Tibial artery (tissue), 4 donors: ENCODE results near the gene ATP5MC2.
A peak's percentile ranks its signal among the peaks of the same experiment; 100 is the strongest.
"Not testable (repeated sequence)": the region's sequence is repeated elsewhere in the genome, so short reads cannot be mapped to it uniquely, and the experiment has no call there.

Experiments used
- DNase-seq, 2 donors: peaks; one replicate each; pipeline ENCODE4 v3.0.0-alpha.2; 2019
- H3K27ac ChIP-seq, 2 donors: fragments of 200-600 bp; sonication (generic) in 1 of 2; 1 replicate in 1 of 2; 2 replicates in 1 of 2; pipeline ENCODE4 v1.5.1; 2018 to 2019; ENCODE audit warnings: mild to moderate bottlenecking in 1 of 2
- H3K27me3 ChIP-seq, 2 donors: fragments of 200-600 bp; sonication (generic) in 1 of 2; one replicate each; pipeline versions ENCODE4 v1.5.1 to v1.6.0; 2016 to 2019
- H3K36me3 ChIP-seq, 3 donors: fragments of 200-600 bp; sonication (generic) in 2 of 3; one replicate each; pipeline ENCODE4 v1.5.1; 2016 to 2019; ENCODE audit warnings: mild to moderate bottlenecking in 2 of 3
- H3K4me1 ChIP-seq, 4 donors: fragments of 200-600 bp; sonication (generic) in 2 of 4; 1 replicate in 3 of 4; 2 replicates in 1 of 4; pipeline ENCODE4 v1.5.1; 2016 to 2019
- H3K4me3 ChIP-seq, 2 donors: fragments of 200-600 bp; sonication (generic) in 1 of 2; 1 replicate in 1 of 2; 2 replicates in 1 of 2; pipeline ENCODE4 v1.5.1; 2018 to 2019; ENCODE audit warnings: mild to moderate bottlenecking in 2 of 2
- H3K9me3 ChIP-seq, 3 donors: fragments of 200-600 bp; sonication (generic) in 1 of 3; one replicate each; pipeline ENCODE4 v1.5.1; 2016 to 2019
- CTCF ChIP-seq, 2 experiments: fragments of 200-600 bp in 1 of 2; fragments of 450-650 bp in 1 of 2; IDR thresholded peaks; one replicate each; pipeline ENCODE4 v1.5.1; 2017 to 2019; ENCODE audit warnings: antibody characterized with exemption in 2 of 2, mild to moderate bottlenecking in 1 of 2, moderate library complexity in 1 of 2
- intact Hi-C: fragments of 100-400 bp; cut with DNase I; formaldehyde crosslinking; loops from one replicate; pipeline ENCODE4 v1.15.0; 2023; ENCODE audit warnings: low total_unique reads

Gene ATP5MC2

GRCh38 chr12:53659011-53659551 lies 16.8 kb downstream of the ATP5MC2 start:
- H3K9me3 ChIP-seq: no peaks in the 10 kb centered on the region
- H3K27me3 ChIP-seq: no peaks in the 10 kb centered on the region
- peak; percentile 69 to 84 for DNase-seq
- H3K4me1 ChIP-seq: peaks cover 0 to 38% (median 35%) of the 10 kb centered on the region in 4 donors
- intact Hi-C loops: no loop called here
- peaks cover 12 to 15% (median 13%) of the 10 kb centered on the region in 3 donors for H3K36me3 ChIP-seq
- peak overlapping the region; percentile 81 to 83 for H3K27ac ChIP-seq
- no peak for TF ChIP-seq CTCF (IDR thresholded peaks at IDR 0.05)
- H3K4me3 ChIP-seq: peak overlapping the region; percentile 12 to 27

- no peak for TF ChIP-seq CTCF (IDR thresholded peaks at IDR 0.05)
- H3K4me3 ChIP-seq: no peak overlapping the region
- H3K36me3 ChIP-seq: no peaks in the 10 kb centered on the region
- H3K27ac ChIP-seq: peak overlapping the region in 1 of 2 donors; percentile 83
- no peaks in the 10 kb centered on the region for H3K9me3 ChIP-seq
- H3K4me1 ChIP-seq: peaks cover 0 to 40% (median 36%) of the 10 kb centered on the region in 4 donors
- DNase-seq: no peak
- intact Hi-C loops: no loop called here
- no peaks in the 10 kb centered on the region for H3K27me3 ChIP-seq
These were observed 18.8 kb downstream of the ATP5MC2 start for GRCh38 chr12:53657041-53657440.

GRCh38 chr12:53653595-53653994 lies 22.3 kb downstream of the ATP5MC2 start:
- Histone ChIP-seq H3K27me3 (no peaks in the 10 kb centered on the region), H3K4me3 (no peak overlapping the region), H3K9me3 (no peaks in the 10 kb centered on the region), H3K4me1 (peaks cover 0 to 34% (median 19%) of the 10 kb centered on the region in 4 donors), H3K27ac (no peak overlapping the region), H3K36me3 (no peaks in the 10 kb centered on the region)
- intact Hi-C loops: no loop called here
- DNase-seq: no peak
- TF ChIP-seq CTCF (IDR thresholded peaks at IDR 0.05): no peak

- TF ChIP-seq CTCF (IDR thresholded peaks at IDR 0.05): no peak
- Histone ChIP-seq H3K27ac (no peak overlapping the region), H3K4me3 (no peak overlapping the region), H3K27me3 (no peaks in the 10 kb centered on the region), H3K9me3 (no peaks in the 10 kb centered on the region), H3K36me3 (no peaks in the 10 kb centered on the region), H3K4me1 (peaks cover 0 to 25% (median 9%) of the 10 kb centered on the region in 4 donors)
- DNase-seq: no peak
- intact Hi-C loops: no loop called here
These were observed 23.5 kb downstream of the ATP5MC2 start for GRCh38 chr12:53652366-53652765.

GRCh38 chr12:53651737-53652136 lies 24.1 kb downstream of the ATP5MC2 start:
- no peak for DNase-seq
- intact Hi-C loops: no loop called here
- Histone ChIP-seq H3K4me3 (no peak overlapping the region), H3K9me3 (no peaks in the 10 kb centered on the region), H3K27ac (peak overlapping the region in 1 of 2 donors; percentile 33), H3K27me3 (no peaks in the 10 kb centered on the region), H3K36me3 (no peaks in the 10 kb centered on the region), H3K4me1 (peaks cover 0 to 25% (median 9%) of the 10 kb centered on the region in 4 donors)
- TF ChIP-seq CTCF (IDR thresholded peaks at IDR 0.05): no peak

- H3K27ac ChIP-seq, H3K27me3 ChIP-seq, H3K4me3 ChIP-seq, H3K36me3 ChIP-seq, intact Hi-C loops, DNase-seq, H3K9me3 ChIP-seq: not testable (repeated sequence)
- peaks cover 0 to 27% (median 5%) of the 10 kb centered on the region in 4 donors for H3K4me1 ChIP-seq
These were observed 29.6 kb downstream of the ATP5MC2 start for GRCh38 chr12:53646300-53646699.
